ENCODE results near the gene ANKRD11.
"Not testable (repeated sequence)": the region's sequence is repeated elsewhere in the genome, so short reads cannot be mapped to it uniquely, and the experiment has no call there.

The ANKRD11 gene

DNA sequence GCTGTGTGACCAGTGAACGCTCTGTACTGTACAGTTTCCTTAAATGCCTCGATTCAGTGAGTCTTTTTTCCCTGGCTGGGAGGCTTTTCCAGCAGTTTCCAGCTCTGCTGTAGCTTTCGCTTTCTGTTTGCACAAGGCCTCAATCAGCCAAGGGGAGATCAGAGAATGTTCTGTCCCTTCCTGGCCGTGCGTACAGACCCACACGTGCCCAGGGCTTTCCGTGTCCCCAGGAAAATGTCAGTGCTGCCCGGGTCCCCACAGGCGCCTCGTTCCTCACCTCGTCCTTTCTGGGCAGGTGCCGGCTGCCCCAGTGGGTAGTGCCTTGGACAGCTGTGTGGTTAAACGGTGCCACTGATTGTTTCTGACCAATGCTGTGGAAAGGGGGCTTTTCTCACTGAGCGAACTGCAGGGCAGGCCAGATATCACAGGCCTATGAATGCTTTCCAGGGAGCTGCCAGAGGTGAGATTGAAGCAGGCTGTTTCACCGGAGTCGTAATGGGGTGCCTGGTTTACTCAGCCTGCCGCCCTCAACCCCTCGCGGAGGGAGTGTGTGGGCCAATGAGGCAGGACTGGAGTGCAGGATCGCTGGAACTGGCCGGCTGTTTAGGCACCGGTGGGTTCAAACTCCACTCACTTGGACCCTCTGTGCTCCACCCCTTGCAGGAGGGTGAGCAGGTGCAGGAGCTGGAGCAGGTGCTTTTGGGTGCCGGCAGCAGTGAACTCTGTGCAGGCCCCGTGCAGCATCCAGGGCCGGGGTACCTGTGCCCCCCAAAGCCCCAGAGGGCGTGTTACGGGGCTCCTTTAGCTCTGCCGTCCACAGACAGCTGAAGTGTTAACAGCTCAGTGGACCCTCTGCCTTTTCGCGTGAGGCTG is 228.4 kb downstream of the ANKRD11 start:
- peak in 5 of 14 donors; percentile 23 to 40 (median 27) for DNase-seq

- not testable (repeated sequence) for DNase-seq
Measured at GRCh38 chr16:89259901-89260300, 230.5 kb downstream of the ANKRD11 start.

- peak in 1 of 14 donors; percentile 23 for DNase-seq
Measured at GRCh38 chr16:89257757-89258465, 232.4 kb downstream of the ANKRD11 start.

DNA sequence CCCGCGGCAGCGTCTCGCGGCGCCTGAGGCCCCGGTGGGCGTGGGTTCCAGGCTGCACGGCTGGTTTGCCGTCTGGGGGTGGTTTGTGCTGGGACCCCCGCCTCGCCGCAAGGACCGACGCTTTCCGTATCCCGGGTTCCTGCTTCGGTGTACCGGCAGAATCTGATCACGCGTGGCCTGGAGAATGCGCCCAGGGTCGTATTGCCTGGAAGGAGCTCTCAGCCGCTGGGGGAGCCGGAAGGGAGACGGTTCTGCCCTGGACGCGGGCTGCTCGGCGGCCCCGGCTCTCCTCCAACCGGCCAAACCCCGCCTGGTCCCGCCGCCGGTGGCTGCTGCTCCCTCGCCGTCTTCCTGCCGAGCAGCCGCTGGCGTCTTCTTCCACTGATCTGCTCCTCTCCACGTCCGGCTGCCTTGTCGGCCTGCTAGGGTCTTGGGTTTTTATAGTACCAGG is 233.1 kb downstream of the ANKRD11 start:
- DNase-seq: no peak

DNA sequence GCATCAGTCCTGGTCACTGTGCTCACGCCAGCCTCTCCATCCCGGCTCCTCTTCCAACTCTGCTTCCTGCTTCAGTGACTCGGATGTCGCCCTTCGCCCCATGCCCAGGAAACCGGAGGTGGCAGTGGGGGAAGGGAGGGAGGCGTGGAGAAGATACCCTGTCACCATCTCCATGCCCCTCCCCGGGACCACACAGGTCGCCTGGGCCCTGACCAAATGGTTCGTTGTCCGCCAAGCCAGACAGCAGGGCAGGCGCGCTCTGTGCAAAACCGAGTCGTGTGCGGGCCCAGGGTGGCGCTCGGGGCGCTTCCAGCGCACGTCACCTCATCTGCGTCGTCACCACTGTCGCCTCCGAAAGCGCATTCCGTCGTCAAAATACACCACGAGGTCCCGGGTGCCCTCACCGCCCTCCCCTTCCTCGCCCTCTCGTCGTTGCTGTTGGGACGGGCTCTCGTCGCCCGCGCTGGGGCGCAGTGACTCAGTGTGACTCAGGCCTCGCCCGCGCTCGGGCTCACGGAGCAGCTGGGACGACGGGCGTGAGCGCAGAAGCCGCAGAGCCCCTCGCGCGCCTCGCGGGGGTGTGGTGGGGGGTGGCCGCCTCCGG is 233.6 kb downstream of the ANKRD11 start:
- DNase-seq: peak in 7 of 14 donors; percentile 16 to 67 (median 27)

GRCh38 chr16:89253548-89254287 is 236.6 kb downstream of the ANKRD11 start:
- DNase-seq: no peak

DNA sequence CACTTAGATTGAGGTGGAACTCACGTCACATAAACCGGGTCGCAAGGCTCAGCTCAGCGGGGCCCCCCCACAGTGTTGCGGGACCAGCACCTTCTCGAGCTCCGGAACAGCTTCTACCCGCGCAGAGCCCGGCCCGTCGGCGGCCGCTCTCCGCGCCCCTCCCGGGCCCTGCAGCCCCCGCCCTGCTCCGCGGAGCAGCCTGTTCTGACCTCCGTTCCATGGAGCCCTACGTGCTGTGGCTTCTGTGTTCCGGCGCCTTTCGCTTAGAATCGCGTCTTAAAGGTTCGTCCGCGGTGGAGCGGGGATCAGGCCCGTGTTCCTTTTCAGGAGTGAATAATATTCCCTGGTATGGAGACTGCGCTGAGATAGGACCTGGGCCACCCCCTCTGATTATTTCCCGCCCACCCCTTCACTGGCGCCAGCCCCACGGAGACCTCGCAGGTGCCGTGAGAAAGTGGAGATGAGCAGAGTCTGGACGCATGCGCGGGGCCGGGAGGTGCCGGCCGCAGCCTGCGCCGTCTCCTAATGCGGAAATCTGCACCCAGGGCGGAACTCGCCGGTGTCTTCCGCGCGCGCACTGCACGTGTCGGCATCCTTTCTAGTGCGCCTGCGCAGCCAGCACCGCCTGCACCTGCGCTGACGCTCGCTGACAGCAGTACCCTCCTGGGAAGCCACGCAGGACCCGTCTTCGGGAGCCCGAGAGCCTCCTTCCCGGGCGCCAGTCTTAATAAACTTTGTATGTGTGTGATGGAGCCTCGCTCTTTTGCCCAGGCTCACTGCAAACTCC is 242.0 kb downstream of the ANKRD11 start:
- no peak for DNase-seq

DNA sequence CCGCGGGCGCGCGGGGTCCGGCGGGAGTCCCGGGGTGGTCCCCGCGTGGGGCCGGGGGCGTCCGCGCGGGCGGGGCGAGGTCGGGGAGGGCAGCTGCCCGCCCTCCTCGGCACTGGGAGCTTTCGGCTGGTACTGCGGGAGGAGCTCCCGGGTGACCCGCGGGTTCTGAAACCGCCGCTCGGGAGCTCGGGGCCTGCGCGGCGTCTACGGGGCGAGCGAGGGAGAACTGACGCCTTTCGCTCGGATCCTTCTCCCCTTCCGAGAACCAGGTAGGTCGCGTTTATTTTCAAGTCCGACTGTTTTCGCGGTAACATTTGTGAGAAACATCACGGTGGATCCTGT is 242.7 kb downstream of the ANKRD11 start:
- not testable (repeated sequence) for DNase-seq

GRCh38 chr16:89246903-89247733 is 243.2 kb downstream of the ANKRD11 start:
- peak in 13 of 14 donors; percentile 52 to 90 (median 82) for DNase-seq

- no peak for DNase-seq
Measured at GRCh38 chr16:89246383-89246902, 243.9 kb downstream of the ANKRD11 start.

DNA sequence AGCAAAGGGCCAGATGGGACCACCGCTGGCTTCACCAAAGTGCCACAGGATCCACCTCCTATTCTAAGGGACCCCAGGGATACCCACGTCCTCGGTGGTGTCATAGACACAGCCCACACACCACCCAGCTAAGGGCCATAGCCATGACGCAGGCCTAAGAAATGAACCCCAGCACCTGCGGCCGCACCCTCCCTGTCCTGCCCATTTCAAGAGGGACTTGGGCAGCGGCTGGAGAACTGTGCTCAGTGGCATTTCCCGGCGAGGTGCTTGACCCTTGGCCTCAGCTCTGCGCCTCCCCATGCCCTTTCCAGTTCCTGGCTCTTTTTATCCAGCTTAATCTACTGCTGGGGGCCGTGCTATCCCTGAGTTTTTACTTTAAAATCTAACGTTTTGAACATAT is 245.6 kb downstream of the ANKRD11 start:
- DNase-seq: no peak

DNA sequence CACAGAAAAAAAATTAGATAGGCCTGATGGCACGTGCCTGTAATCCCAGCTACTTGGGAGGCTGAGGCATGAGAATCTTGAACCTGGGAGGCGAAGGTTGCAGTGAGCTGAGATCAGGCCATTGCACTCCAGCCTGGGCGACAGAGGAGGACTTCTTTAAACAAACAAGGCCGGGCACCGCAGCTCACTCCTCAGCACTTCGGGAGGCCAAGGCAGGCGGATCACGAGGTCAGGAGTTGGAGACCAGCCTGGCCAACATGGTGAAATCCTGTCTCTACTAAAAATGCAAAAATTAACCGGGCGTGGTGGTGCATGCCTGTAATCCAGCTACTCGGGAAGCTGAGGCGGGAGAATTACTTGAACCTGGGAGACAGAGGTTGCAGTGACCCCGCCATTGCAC is 246.1 kb downstream of the ANKRD11 start:
- not testable (repeated sequence) for DNase-seq

DNA sequence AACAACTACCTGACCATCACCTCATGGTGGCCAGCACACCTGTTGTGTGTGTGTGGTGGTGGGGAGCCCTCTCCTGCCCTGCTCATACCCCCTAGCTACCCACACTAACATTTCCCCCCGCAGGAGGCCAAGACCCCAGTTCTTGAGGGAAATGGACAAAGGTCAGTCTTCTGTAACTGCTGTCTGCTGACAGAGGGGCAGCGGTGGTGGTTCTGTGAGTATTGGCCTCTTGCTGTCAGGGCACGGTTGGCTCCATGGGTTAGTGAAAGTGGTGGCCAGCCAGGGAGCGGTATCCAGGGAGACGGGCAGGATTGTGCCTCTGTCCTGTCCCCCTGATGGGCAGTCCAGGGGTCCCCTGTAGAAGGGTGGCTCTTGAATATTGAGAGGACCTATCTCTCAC is 246.7 kb downstream of the ANKRD11 start:
- no peak for DNase-seq

DNA sequence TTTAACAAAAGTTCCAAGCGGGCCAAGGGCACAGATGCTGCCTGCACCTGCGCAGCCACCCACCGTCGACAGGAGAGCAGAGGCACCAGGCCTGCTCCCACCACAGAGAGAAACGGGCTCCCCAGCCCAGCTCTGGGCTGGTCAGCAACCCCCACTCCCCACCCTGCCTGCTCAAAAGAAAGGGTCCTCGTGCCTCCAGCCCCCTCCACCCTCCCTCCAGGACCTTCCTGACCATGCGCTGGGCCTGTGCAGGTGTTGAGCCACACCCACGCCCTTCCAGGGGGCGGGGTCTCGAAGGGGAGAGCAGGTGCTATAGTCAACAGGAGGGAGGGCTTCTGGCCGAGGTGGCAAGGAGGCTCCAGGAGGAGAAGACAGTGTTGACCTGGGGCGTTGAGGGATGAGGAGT is 247.6 kb downstream of the ANKRD11 start:
- no peak for DNase-seq

GRCh38 chr16:89241187-89242007 is 249.0 kb downstream of the ANKRD11 start:
- DNase-seq: peak in 13 of 14 donors; percentile 28 to 79 (median 62)

GRCh38 chr16:89237733-89238132 is 252.6 kb downstream of the ANKRD11 start:
- no peak for DNase-seq

DNA sequence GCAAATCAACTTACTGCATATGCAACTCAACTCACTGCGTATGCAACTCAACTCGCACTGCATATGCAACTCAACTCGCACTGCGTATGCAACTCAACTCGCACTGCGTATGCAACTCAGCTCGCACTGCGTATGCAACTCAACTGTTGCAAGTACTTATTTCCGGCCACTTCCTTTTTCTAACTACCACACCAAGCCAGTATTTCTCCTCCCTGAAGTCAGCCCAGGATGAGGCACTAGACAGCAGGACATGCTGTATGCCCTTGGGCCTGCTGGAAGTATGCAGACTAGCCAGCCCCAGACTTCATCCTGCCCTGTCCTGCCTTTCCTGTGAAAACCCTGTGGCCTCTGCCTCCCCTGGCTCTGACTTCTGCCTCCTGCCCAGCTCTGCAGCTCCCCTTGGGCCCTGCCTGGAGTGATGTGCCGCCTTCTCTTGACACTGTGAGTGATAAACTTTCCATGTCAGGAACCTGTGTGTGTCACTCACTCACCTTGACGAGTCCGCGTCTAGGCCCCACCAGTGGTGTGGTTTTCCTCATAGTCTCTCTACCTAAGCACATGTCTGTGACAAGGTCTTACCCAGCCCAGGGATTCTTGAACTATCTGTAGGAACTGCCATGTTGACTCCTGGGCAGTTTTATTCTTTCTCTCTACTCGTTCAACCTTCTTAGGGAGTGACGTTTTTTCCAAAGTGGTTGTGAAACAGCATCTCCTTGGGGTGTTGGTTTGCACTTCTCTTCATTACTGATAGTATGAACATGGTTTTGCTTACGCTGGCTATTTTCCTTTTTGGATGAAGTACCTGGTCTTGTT is 256.5 kb downstream of the ANKRD11 start:
- DNase-seq: no peak

GRCh38 chr16:89232107-89232506 is 258.3 kb downstream of the ANKRD11 start:
- no peak for DNase-seq

DNA sequence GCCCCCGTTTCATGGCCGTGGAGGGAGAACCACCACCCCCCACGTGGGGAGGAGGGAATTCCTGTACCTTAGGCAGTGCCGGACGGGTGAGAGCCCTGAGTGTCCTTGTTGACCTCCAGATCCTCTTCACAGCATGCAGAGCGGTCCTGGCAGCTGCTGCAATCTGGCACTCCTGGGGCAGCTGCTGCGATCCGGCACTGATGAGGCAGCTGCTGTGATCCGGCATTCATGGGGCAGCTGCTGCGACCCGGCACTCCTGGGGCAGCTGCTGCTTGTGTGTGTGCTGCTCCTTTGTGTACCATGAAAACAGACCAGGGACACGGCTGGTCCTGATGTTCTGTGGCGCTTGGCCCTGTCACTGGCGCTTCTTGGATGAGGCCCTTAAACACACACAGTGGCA is 260.1 kb downstream of the ANKRD11 start:
- DNase-seq: peak in 1 of 14 donors; percentile 11

All from C1 segment of cervical spinal cord (tissue), 14 donors.